Stimulated activated CD4-positive, alpha-beta T cell treated with anti-CD3 and anti-CD28 coated beads, Interleukin-12 subunit alpha, Interleukin-12 subunit beta, amount 100 ng/mL, for 48 hours (primary cell): ENCODE measurements around the gene NMB.
"Not testable (repeated sequence)": the region's sequence is repeated elsewhere in the genome, so short reads cannot be mapped to it uniquely, and the experiment has no call there.

ENCODE experiments used
- DNase-seq, 3 donors: peaks; one replicate each; pipeline ENCODE4 v3.0.0-alpha.2; 2020; ENCODE audit warnings: low read depth in 2 of 3, low spot score in 1 of 3

NMB gene

GRCh38 chr15:84658080-84658787, at the start of gene NMB:
NMB (minus strand) TSS chr15:84658199; CDS start chr15:84658152, 47 bp downstream.
- peak; percentile 59 to 71 (median 69) for DNase-seq

- no peak for DNase-seq
Measured at GRCh38 chr15:84703808-84704207, 45.8 kb upstream of the NMB start.

- DNase-seq = no peak
Measured at GRCh38 chr15:84702961-84703482, 45.0 kb upstream of the NMB start.

- no peak for DNase-seq
Measured at GRCh38 chr15:84699538-84700191, 41.7 kb upstream of the NMB start.

- no peak for DNase-seq
Measured at GRCh38 chr15:84697236-84697990, 39.4 kb upstream of the NMB start.

GRCh38 chr15:84696757-84697156, 38.8 kb upstream of the NMB start:
- no peak for DNase-seq

- no peak for DNase-seq
Measured at GRCh38 chr15:84690342-84690741, 32.3 kb upstream of the NMB start.

- no peak for DNase-seq
Measured at GRCh38 chr15:84689858-84690257, 31.9 kb upstream of the NMB start.

- DNase-seq = not testable (repeated sequence)
Measured at GRCh38 chr15:84686446-84686845, 28.4 kb upstream of the NMB start.

- DNase-seq = no peak
Measured at GRCh38 chr15:84685304-84685703, 27.3 kb upstream of the NMB start.

GRCh38 chr15:84684092-84684491, 26.1 kb upstream of the NMB start:
- no peak for DNase-seq

GRCh38 chr15:84681831-84682230, 23.8 kb upstream of the NMB start:
- peak in 1 of 3 donors; percentile 35 for DNase-seq

- no peak for DNase-seq
Measured at GRCh38 chr15:84671211-84671610, 13.2 kb upstream of the NMB start.

GRCh38 chr15:84669726-84670125, 11.7 kb upstream of the NMB start:
- peak; percentile 32 to 48 (median 43) for DNase-seq

GRCh38 chr15:84668221-84668982, 10.4 kb upstream of the NMB start:
- no peak for DNase-seq

- no peak for DNase-seq
Measured at GRCh38 chr15:84666373-84666772, 8.4 kb upstream of the NMB start.

GRCh38 chr15:84661001-84661400, 3.0 kb upstream of the NMB start:
- no peak for DNase-seq

GRCh38 chr15:84659904-84660781, 2.1 kb upstream of the NMB start:
- no peak for DNase-seq

- no peak for DNase-seq
Measured at GRCh38 chr15:84658788-84659411, 901 bp upstream of the NMB start.

- no peak for DNase-seq
Measured at GRCh38 chr15:84657748-84658079, 285 bp downstream of the NMB start.
